Activated CD4-positive, alpha-beta memory T cell treated with anti-CD3 and anti-CD28 coated beads, Interleukin-2, amount 10 ng/mL, durations not matched to agents 7 days and 5 days (primary cell): ENCODE measurements around the gene CASKIN2. TPM values are rescaled to one million over a fixed set of nuclear protein-coding genes. Genes with fewer than 3 reads are reported as not detected.

Experiments used
- CTCF ChIA-PET: fragments of 350-600 bp; sonication (Branson Sonifier 250); formaldehyde crosslinking; loops from one replicate; lab custom pipeline; 2021; ENCODE audit warnings: antibody characterized with exemption, inconsistent platforms; lab: Charles Lee
- POLR2A ChIA-PET: fragments of 350-600 bp; sonication (Branson Sonifier 250); formaldehyde crosslinking; loops from one replicate; lab custom pipeline; 2021; ENCODE audit warnings: antibody characterized with exemption; lab: Charles Lee
- DNase-seq: peaks from one replicate; pipeline ENCODE4 v3.0.0-alpha.2; 2020
- H3K27ac Mint-ChIP-seq: one replicate; pipeline ENCODE4 v1.8.0; 2021; ENCODE audit warnings: mild to moderate bottlenecking, mixed read lengths
- H3K27me3 Mint-ChIP-seq: one replicate; pipeline ENCODE4 v1.8.0; 2021; ENCODE audit warnings: mixed read lengths
- H3K36me3 Mint-ChIP-seq: one replicate; pipeline ENCODE4 v1.8.0; 2021; ENCODE audit warnings: low read depth, mixed read lengths
- H3K4me1 Mint-ChIP-seq: one replicate; pipeline ENCODE4 v1.8.0; 2021; ENCODE audit warnings: mixed read lengths
- H3K4me3 Mint-ChIP-seq: one replicate; pipeline ENCODE4 v1.8.0; 2021; ENCODE audit warnings: mild to moderate bottlenecking, mixed read lengths
- H3K9me3 Mint-ChIP-seq: one replicate; pipeline ENCODE4 v1.8.0; 2021; ENCODE audit warnings: mixed read lengths
- total RNA-seq, 2 experiments: library from RNA; stranded (reverse); gene quantifications; one replicate each; pipeline ENCODE4 v1.2.3, GENCODE V29; 2021

Gene CASKIN2
- total RNA-seq, 2 experiments from 2014 or later, result 1.5 to 1.9 TPM

GRCh38 chr17:75505152-75505409 is 10.3 kb downstream of the CASKIN2 start:
- no peak for DNase-seq
- ChIA-PET CTCF (interaction anchor here (0.6 kb wide), 1 partner anchor 75 kb away, joined by 3 read pairs; no protein-coding TSS in a partner anchor), POLR2A (interaction anchor here (0.8 kb wide), 1 partner anchor 18 kb away, joined by 3 read pairs; no protein-coding TSS in a partner anchor)
- H3K27me3 Mint-ChIP-seq, result no peaks in the 10 kb centered on the region
- no peak overlapping the region for H3K27ac Mint-ChIP-seq
- no peaks in the 10 kb centered on the region for H3K36me3 Mint-ChIP-seq
- H3K4me1 Mint-ChIP-seq, result no peaks in the 10 kb centered on the region
- no peak overlapping the region for H3K4me3 Mint-ChIP-seq
- H3K9me3 Mint-ChIP-seq, result no peaks in the 10 kb centered on the region

DNA sequence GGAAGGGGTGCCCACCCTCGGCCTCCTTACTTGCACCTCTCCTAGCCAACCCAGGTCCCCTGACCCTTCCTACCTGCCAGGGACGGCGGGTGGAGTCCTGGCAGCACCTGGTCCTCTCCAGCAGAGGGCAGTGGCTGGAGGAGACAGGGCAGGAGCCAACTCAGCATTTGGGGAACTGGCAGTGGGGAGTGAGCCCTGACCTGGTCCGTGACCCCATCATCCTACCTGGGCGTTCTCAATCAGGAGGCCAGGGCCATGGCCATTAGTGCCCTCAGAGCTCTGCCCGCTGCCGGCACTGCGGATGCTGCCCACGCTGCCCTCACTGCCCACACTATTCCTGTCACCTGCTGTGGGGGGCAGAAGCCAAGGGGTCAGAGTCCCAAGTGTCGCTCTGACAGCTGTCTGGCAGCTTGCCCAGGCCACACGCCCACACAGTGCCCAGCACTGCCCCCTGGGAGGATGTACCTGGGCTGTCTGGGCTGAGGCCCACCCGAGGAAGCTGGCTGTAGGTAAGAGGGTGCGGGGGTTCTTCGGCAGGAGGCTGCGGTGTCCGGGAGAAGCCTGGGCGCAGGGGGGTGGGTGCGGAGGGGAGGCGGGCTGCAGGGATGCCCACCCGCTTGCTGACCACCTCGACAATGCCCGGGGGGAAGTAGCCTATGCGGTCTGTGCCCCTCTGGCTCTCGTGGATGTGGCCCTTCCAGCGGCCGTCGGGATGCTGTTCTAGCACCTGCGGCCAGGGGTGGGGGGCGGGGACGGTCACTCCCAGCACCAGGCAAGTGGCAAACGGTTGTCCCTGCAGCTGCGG is 10.8 kb downstream of the CASKIN2 start:
- Mint-ChIP-seq H3K27ac (no peak overlapping the region), H3K9me3 (no peaks in the 10 kb centered on the region), H3K36me3 (no peaks in the 10 kb centered on the region), H3K4me1 (no peaks in the 10 kb centered on the region), H3K4me3 (no peak overlapping the region), H3K27me3 (no peaks in the 10 kb centered on the region)
- ChIA-PET CTCF (interaction anchor here (0.6 to 1.1 kb wide), 2 partner anchors 75 to 80 kb away, joined by 3 read pairs; no protein-coding TSS in a partner anchor), POLR2A (interaction anchor here (0.8 to 1.4 kb wide), 2 partner anchors 12 to 17 kb away, joined by 3 to 5 read pairs; partner anchors contain the start of gene TSEN54)
- peak; percentile 44 for DNase-seq

GRCh38 chr17:75503976-75504346 is 11.4 kb downstream of the CASKIN2 start:
- ChIA-PET POLR2A (interaction anchor here (0.9 to 1.4 kb wide), 2 partner anchors 12 to 14 kb away, joined by 4 to 5 read pairs; partner anchors contain the start of gene TSEN54), CTCF (interaction anchor here (1.1 kb wide), 1 partner anchor 79 kb away, joined by 3 read pairs; no protein-coding TSS in a partner anchor)
- Mint-ChIP-seq H3K27me3 (no peaks in the 10 kb centered on the region), H3K9me3 (no peaks in the 10 kb centered on the region), H3K4me3 (no peak overlapping the region), H3K4me1 (no peaks in the 10 kb centered on the region), H3K27ac (no peak overlapping the region), H3K36me3 (no peaks in the 10 kb centered on the region)
- DNase-seq, result no peak

DNA sequence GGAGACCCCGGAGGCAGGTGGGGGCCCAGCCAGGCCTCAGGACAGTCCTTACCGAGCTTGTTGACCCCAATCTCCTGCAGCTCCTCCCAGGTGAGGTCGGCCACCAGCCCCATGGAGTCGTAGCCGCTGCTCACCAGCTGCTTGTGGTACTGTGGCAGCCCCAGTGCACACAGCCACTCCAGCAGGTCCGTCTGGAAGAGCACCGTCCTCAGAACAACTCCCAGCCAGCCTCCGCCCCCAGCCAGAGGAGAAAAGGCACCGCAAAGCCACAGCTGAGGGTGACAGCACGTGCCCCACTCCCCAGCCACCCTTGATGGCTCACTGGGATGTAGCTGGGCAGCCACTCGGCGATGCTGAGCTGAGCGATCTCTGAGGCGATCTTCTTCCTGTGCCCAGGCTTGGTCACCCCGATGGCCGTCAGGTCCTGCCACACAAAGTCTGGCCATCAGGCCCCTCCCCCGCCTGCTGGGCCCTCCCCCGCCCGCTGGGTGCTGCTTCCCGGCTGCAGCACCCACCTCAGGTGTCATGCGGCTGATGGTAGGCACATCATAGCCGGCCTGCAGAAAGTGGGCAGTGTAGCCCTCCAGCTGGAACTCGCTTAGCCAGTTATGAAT is 11.9 kb downstream of the CASKIN2 start:
- Mint-ChIP-seq H3K9me3 (no peaks in the 10 kb centered on the region), H3K27me3 (no peaks in the 10 kb centered on the region), H3K27ac (no peak overlapping the region), H3K4me3 (no peak overlapping the region), H3K4me1 (no peaks in the 10 kb centered on the region), H3K36me3 (peaks cover under 1% of the 10 kb centered on the region)
- POLR2A ChIA-PET, result interaction anchor here (0.9 to 1.4 kb wide), 3 partner anchors 13 to 16 kb away, joined by 4 to 5 read pairs (median 4); partner anchors contain the start of gene TSEN54
- CTCF ChIA-PET, result interaction anchor here (0.9 to 1.1 kb wide), 3 partner anchors 13 to 78 kb away, joined by 3 to 4 read pairs (median 3); partner anchors contain the start of gene TSEN54
- no peak for DNase-seq

DNA sequence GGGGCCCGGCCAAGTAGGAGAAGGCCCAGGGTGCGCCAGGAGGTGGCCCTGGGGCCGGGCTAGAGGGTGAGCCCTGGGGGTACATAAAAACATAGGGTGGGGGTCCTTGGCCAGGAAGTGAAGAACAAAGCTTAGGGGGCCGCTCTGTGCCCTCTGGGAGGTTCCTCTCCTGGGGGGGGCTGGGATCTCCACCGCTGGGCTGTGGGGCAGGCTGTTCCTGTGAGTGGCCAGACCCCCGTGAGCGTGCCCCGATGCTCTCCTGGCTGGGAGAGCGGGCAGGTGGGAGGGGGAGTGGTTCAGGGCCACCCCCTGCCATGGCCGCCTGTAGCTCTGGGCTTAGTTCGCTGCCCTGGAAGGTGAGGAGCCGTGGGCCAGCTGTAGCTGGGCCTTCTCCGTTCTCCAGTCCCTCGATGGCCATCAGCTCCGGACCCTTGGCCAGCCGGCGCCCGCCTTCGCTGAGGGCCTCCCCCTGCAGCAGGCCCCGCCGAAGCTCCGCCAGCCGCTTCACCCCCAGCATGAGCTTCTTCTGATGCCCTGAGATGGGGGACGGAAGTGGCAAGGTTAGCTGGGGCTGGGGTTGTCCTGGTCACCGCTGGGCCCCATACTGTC is 12.5 kb downstream of the CASKIN2 start:
- H3K4me3 Mint-ChIP-seq, result no peak overlapping the region
- CTCF ChIA-PET, result interaction anchor here (0.9 to 1.0 kb wide), 2 partner anchors 13 to 15 kb away, joined by 3 to 4 read pairs; partner anchors contain the start of gene TSEN54
- no peaks in the 10 kb centered on the region for H3K27me3 Mint-ChIP-seq
- POLR2A ChIA-PET, result interaction anchor here (1.0 to 1.4 kb wide), 2 partner anchors 14 to 15 kb away, joined by 4 to 5 read pairs; partner anchors contain the start of gene TSEN54
- no peak overlapping the region for H3K27ac Mint-ChIP-seq
- H3K4me1 Mint-ChIP-seq, result no peaks in the 10 kb centered on the region
- H3K9me3 Mint-ChIP-seq, result no peaks in the 10 kb centered on the region
- no peak for DNase-seq
- H3K36me3 Mint-ChIP-seq, result peaks cover 2% of the 10 kb centered on the region

DNA sequence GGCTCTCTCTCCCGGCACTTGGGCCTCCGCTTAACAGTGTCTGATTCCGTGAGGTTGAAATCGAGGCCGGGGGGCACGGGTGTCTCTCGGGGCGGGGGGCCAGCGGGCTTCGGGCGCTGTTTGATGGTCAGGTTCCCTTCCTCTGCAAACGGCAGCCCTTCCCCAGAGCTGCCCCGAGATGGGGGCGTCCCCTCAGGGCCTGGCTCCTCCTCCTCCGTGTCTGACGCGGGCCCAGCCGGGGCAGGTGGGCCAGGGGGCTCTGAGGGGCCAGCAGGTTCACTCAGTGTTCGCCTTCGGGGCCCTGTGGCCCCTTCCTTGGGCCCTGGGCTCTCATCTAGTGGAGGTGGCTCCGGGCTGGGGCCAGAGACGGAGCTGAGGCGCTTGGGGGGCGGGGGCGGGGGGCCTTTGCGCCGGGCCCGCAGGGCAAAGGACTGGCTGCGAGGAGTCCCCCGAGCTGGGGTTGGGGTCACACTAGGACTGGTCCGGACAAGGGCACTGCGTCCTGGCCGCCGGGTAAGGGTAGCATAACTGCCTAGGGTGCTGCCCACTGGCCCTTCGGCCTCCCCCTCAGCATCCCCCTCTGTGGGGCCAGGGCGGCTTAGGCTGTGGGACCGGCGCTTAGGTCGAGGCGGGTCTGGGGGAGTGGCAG is 13.1 kb downstream of the CASKIN2 start:
- H3K4me3 Mint-ChIP-seq, result no peak overlapping the region
- no peak overlapping the region for H3K27ac Mint-ChIP-seq
- no peaks in the 10 kb centered on the region for H3K4me1 Mint-ChIP-seq
- H3K27me3 Mint-ChIP-seq, result no peaks in the 10 kb centered on the region
- H3K36me3 Mint-ChIP-seq, result peaks cover 5% of the 10 kb centered on the region
- no peak for DNase-seq
- POLR2A ChIA-PET, result no interaction called here
- H3K9me3 Mint-ChIP-seq, result no peaks in the 10 kb centered on the region
- CTCF ChIA-PET, result interaction anchor here (1.0 kb wide), 1 partner anchor 15 kb away, joined by 4 read pairs; no protein-coding TSS in a partner anchor

DNA sequence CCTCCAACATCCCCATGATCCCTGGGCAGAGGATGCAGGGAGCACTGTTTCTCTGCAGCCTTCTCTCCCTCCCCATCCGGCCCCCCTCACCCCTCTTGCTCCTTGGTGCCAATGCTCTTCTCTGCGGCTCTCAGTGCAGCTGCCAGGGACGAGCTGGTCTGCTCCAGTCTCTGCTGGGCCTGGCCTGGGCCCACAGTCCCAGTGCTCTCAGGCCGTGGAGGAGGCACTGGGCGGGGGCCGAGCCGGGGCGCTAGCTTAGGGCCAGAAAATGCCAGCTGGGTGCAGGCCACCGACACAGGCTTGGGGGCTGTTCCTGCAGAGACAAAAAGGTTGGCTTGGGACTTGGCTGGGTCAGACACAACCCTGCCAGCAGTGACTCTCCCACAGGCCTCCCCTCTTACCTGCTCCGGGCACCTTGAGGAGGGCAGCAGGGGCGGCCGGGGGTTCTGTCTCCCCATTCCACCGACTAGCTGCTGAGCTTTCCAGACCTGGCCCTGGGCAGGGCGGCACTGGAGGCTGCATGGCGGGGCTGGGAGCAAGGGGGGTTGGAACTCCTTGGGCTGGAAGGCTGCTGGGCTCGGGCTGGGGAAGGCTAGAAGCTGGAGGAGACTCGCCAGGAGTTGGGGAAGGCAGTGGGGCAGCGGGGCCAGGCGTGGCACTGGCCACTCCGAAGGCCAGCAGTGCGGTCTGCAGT is 13.8 kb downstream of the CASKIN2 start:
- ChIA-PET CTCF (no interaction called here), POLR2A (interaction anchor here (0.6 to 0.8 kb wide), 2 partner anchors 19 to 45 kb away, joined by 3 read pairs; partner anchors contain the start of gene TMEM94)
- Mint-ChIP-seq H3K27me3 (no peaks in the 10 kb centered on the region), H3K4me1 (no peaks in the 10 kb centered on the region), H3K36me3 (peaks cover 5% of the 10 kb centered on the region), H3K27ac (no peak overlapping the region), H3K9me3 (no peaks in the 10 kb centered on the region), H3K4me3 (no peak overlapping the region)
- no peak for DNase-seq

DNA sequence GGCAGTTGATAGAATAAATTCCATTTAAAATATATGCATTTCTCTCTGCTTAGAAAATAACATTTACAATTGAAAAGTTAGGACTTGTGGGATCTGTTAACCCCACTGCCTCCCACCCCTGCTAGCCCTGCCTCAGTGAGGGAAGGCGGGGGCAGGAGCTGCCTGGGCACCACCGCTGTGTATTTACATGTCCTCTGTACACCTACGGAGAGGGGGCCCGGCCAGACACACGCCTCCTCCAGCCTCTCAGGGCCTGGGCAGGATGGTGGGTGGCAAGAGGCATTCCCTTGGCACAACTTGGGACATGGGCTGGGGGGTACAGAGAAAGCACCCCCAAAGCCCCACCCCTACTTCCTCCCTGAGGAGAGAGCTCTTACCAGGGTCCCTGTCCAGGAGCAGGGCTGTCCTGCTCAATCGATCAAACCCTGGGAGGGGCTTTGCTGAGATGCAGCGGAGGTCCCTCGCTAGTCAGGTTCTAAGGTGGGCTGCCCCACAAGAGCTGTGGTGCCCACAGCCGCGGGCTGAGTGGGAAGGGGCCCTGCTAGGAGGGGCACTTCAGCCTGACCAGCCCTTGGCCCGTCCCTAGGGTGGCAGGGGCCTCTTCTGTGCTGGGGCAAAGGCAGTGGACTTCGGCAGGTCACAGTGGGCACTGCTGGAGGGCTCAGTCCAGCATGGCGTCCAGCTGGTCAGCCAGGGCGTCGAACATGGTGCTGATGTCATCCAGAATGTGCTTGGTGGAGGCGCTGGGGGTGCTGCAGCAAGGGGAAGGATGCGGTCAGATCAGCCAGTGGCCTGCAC is 14.7 kb downstream of the CASKIN2 start:
- no peak overlapping the region for H3K4me3 Mint-ChIP-seq
- H3K27me3 Mint-ChIP-seq, result no peaks in the 10 kb centered on the region
- peaks cover 5% of the 10 kb centered on the region for H3K36me3 Mint-ChIP-seq
- no peak overlapping the region for H3K27ac Mint-ChIP-seq
- no peaks in the 10 kb centered on the region for H3K9me3 Mint-ChIP-seq
- DNase-seq, result no peak
- H3K4me1 Mint-ChIP-seq, result no peaks in the 10 kb centered on the region
- POLR2A ChIA-PET, result interaction anchor here (0.6 to 0.8 kb wide), 2 partner anchors 18 to 44 kb away, joined by 3 read pairs; partner anchors contain the start of gene TMEM94
- CTCF ChIA-PET, result no interaction called here

DNA sequence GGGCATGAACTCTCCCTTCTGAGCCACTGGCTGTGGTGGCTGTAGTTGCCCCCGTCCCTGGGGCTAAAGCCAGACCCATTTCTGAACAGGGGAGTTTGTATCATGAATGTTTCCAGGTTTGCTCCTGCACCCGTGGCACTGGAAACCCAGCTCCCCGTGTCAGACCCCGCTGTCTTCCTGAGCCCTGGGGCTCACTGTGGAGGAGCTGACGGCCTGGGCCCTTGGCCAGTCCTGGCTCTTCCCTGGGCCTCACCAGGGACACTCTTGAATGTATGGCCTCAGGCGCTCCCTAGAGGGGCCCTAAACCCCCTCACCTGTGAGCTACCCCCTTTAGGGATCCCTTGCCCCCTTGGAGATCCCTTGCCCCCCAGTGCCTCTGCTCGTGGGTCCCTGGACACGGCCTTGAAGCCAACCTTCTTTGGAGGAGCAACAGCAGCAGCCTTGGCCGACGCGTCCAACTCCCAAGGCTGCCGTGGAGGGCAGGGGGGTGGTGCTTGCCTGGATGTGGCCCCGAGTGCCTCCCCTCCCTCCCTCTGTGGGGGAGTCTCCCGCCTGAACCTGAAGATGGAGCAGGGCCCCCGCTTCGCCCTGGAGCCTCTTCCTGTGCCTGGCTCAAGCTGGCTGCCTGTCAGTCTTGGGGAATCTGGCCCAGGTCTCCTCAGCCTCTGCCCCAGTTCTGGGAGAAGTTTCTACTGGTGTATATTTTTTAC is 15.9 kb downstream of the CASKIN2 start:
- no peak for DNase-seq
- Mint-ChIP-seq H3K4me1 (no peaks in the 10 kb centered on the region), H3K4me3 (no peak overlapping the region), H3K27me3 (no peaks in the 10 kb centered on the region), H3K36me3 (peaks cover 6% of the 10 kb centered on the region), H3K27ac (no peak overlapping the region), H3K9me3 (no peaks in the 10 kb centered on the region)
- ChIA-PET CTCF (interaction anchor here (1.6 kb wide), 1 partner anchor 12 kb away, joined by 4 read pairs; no protein-coding TSS in a partner anchor), POLR2A (interaction anchor here (0.7 kb wide), 1 partner anchor 9 kb away, joined by 3 read pairs; no protein-coding TSS in a partner anchor)

GRCh38 chr17:75498726-75499213 is 16.6 kb downstream of the CASKIN2 start:
- ChIA-PET POLR2A (interaction anchor here (0.7 kb wide), 1 partner anchor 9 kb away, joined by 3 read pairs; no protein-coding TSS in a partner anchor), CTCF (interaction anchor here (1.6 kb wide), 1 partner anchor 11 kb away, joined by 4 read pairs; no protein-coding TSS in a partner anchor)
- Mint-ChIP-seq H3K36me3 (peaks cover 8% of the 10 kb centered on the region), H3K4me3 (no peak overlapping the region), H3K9me3 (no peaks in the 10 kb centered on the region), H3K27ac (no peak overlapping the region), H3K4me1 (no peaks in the 10 kb centered on the region), H3K27me3 (no peaks in the 10 kb centered on the region)
- DNase-seq, result no peak
